HG02885 (cell line): ENCODE data around the gene FANCC.
A peak's percentile ranks its signal among the peaks of the same experiment; 100 is the strongest.
"Not testable (repeated sequence)": the region's sequence is repeated elsewhere in the genome, so short reads cannot be mapped to it uniquely, and the experiment has no call there.

Source experiments
- ATAC-seq: cut with Tn5 transposase; IDR thresholded peaks from one replicate; pipeline ENCODE4 v1.9.1; 2021; ENCODE audit warnings: mild to moderate bottlenecking; ENCODE audit not compliant: unreplicated experiment, poor library complexity

FANCC gene

DNA sequence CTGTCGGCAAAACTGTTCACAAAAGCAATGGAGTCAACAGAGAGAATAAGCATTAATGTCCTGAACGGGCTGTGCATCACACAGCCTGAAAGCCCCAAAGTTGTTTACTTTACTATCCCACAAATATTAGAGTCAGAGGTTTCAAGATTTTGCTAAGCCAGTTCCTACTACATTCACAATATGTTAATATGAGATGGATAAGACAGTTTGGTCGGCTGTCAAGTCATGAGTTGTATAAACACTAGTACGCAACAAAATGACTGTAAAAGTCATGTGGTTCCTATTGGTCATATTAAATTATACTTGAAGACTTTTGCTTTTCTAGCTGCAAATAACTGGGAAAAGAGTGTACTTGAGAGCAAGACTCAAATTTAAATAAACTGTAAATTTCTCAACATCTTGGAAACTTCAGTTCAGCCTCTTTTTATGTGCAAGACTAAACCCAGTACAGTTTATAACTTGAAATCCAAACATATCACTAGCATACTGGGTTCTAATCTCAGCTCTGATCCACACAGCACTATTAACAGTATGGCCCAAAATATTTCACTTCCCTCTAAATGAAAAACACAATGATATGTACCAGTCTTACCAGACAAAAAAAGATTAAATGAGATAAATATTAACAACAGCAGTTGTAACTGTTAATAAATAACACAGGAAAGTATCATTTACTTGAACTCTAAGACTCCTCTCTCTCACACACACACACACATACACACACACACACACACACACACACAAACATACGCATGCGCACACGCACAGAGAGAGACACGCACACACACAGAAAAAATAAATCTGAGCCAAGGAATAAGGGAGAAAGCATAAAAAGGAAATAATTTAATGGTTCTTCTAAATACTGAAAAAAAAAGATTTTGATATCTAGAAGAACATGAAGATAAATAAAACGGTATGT is 33.1 kb downstream of the FANCC start:
- no peak for ATAC-seq

DNA sequence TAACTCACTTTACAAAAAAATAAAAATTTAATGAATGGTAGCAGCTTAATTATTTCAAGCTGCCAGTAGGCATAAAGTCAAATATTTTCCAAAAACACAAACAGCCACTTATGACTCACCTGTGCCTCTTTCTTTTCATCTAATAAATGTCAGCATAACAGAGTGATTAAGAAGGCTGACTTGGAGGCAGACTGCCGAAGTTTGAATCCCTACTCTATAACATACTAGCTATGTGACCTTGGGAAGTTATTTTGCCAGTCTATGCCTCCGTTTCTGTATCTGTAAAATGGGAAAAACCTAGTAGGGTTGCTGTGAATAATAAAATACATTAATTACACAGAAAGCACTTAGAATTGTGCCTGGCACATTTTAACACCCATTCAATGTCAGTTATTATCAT is 33.8 kb downstream of the FANCC start:
- no peak for ATAC-seq

DNA sequence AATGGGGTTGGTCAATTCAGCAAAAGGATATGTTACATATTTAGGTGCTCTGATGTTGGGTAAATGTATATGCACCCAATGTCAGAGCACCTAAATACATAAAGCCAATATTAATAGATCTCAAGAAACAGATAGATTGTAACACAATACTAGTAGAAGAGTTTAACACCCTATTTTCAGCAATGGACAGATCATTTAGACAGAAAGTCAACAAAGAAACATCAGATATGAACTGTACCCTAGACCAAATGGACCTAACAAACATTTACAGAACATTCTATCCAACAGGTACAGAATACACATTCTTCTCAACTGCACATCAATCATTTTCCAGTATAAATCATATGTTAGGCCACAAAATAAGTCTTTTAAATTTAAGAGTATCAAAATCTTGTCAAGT is 35.2 kb downstream of the FANCC start:
- no peak for ATAC-seq

DNA sequence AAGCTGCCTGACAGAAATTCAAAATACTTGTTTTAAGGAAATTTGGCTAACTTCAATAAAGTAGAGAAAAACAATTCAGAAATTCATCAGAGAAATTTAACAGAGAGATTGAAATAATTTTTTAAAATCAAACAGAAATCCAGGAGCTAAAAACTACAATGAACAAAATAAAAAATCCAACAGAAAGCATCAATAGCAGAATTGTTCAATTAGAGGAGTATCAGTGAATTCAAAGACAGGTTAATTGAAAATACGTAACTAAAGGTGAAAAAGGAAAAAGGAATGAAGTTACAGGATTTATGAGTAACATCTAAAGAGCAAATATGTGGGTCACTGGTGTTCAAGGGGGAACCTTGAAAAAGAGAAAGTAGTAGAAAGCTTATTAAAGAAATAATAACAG is 36.8 kb downstream of the FANCC start:
- no peak for ATAC-seq

DNA sequence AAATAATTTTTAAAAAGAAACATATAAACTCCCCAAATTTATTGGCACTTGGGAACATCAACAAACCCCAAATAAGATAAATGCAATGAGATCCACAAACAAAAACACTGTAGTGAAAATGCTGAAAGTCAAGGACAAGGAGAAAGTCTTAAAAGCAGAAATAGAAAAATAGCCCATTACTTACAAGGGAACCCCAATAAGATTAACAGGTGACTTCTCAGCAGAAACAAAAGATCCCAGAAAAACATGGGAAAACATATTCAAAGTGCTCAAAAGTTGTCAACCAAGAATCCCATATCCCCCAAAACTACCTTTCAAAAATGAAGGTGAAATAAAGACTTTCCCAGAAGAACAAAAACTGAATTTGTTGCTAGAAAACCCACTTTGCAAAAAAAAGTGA is 40.0 kb downstream of the FANCC start:
- no peak for ATAC-seq

DNA sequence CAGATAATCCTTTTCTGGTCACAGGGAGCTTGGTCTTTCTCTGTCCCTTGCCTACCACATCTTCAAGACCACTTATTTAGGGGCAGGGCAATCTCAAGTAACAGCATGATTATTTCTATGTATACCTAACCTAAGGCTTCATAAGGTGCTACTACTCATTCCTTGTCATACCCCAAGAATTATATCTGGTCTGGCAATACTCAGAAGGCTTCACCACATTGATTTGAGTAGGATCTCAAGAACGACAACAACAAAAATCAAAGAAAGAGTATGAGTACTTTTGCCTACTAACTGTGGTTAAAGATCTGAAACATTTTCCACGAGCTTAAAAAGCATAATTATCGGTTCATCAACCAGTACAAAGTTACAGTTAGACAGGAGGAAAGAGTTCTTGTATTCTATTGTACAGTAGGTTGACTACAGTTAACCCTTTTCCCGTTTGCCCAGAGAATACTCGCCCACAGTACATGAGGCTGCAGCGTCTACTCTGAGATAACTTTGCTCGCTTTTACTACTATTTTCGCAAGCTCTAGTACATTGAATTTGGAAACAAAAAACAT is 41.0 kb downstream of the FANCC start:
- no peak for ATAC-seq

DNA sequence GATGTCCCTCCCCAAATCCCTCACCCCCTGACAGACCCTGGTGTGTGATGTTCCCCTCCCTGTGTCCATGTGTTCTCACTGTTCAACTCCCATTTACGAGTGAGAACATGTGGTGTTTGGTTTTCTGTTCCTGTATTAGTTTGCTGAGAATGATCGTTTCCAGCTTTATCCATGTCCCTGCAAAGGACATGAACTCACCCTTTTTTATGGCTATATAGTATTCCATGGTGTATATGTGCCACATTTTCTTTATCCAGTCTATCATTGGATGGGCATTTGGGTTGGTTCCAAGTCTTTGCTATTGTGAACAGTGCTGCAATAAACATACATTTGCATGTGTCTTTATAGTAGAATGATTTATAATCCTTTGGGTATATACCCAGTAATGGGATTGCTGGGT is 43.3 kb downstream of the FANCC start:
- not testable (repeated sequence) for ATAC-seq

DNA sequence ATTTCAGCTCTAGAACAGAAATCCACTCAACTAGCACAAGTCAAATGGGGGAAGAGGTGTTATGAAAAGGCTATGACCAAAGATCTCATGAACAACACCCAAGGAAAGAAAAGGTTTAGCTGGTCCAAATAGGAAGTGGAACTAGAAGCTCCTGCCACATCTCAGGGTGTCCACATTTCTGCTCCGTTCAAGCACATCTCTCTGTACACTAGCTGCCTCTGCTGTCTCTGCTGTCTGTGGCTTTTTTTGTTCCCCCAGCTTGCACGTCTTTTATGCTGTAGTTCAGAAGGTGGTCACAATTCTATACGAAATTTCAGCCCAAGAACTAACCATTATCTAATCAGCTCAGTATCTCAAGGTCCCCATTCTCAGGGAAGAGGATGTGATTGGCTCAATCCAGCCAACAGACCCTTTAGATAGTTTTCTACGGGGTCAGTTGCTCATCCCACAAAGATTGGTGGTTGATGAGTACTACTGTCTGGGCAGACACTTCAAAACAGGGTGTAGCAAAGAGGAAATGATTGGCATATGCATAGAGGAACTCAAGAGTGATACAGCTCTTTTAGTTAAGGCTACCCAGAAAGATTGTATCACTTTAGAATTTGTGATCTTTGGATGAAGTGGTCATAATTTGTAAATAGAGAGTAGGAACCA is 44.0 kb downstream of the FANCC start:
- no peak for ATAC-seq

DNA sequence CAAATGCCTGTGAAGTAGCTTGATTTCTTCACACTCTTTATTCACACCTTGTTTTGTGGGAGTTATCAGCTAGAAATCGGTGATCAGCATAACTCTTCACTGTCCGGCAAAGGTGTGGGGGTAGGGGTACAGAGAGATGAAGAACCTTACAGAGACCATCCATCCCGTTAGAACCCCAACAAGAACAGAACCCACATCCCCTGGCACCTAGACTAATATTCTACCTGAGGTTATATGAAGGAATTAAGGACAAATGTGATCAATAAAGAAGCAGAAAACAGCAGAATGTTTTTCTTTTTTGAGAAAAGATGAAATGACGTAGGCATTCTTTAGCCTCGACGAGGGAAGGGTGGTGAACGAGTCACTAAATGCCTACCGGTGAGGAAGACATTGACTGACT is 44.7 kb downstream of the FANCC start:
- no peak for ATAC-seq

DNA sequence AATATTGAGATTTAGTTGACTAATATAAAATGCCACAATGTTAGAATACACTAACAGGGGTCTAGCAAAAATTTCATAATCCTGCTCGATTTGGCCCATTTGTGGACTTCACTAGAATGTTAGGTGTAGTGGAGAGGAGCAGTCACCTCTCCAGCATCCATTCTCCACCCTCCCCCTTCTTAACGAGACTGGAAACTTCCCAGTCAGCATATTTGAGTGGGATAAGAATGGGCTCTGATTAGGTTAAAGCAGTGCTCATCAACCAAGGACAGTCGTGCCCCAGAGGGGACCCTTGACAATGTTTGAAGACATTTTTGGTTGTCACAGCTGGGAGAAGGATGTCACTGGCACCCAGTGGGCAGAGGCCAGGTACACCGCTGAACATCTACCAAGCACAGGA is 46.7 kb downstream of the FANCC start:
- no peak for ATAC-seq

DNA sequence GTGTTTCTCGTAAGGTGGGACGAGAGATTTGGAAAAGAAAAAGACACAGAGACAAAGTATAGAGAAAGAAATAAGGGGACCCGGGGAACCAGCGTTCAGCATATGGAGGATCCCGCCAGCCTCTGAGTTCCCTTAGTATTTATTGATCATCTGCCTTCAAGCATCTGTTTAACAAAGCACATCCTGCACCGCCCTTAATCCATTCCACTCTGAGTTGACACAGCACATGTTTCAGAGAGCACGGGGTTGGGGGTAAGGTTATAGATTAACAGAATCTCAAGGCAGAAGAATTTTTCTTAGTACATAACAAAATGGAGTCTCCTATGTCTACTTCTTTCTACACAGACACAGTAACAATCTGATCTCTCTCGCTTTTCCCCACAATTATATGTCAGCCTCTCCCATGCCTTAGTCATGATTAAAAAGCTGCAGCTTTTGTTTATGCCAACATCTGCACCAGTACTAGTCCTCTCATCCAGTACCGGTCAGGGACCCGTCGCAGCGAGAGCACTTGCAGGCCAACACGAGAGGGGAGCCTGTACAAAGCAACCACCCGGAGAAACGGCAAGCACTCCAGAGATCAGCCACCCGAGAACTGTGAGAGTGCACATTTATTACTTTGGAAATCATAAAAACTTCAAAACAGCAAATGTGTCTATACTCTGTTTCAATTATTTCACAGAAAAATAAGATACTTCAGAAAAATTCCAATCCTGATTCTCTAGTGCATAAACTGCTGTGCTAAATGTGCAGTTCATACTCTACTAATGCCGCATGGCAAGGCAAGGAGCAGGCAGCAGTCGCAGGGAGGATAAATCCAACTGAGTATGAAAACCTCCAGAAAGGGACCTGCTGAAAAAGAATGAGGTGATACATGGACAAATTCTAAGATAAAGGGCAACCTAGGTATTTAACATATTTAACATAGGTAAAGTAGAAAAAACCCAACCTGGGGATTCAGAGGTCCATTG is 47.4 kb downstream of the FANCC start:
- not testable (repeated sequence) for ATAC-seq

DNA sequence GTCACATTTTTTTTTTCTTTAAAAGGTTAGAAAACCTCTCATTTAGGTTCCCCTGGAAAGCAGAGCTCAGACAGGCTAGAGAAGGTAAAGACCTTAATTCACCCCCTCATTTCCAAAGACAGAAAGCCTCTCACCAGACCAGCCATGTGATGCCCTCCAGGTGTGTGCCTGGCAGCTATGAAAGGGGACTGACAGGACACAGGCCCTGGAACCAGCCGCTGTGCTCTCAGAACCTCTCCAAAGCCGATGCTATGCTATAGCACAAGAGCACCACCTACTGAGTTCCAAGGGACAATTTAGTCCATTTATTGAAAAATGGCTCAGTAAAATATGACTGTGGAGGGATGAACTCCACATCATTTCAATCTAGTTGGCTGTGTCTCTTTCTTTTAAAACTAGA is 48.8 kb downstream of the FANCC start:
- no peak for ATAC-seq

DNA sequence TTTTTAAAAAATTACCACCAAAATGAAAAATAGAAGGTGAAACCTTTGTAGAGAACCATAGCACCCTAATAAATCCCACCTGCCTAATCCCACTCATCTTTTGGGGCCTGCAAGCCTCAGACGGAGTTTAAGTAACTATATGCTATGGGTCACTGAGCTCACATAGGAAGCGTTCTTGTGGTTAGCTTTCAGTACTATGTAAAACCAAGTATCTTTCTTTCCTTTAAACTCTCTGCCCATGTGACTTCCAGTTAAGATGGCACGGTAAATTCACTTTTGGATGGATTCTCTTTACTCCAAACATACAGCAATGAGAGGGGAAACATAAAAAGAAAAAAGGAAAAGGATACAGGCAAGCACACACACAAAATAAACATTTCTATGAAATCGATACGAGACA is 50.9 kb downstream of the FANCC start:
- ATAC-seq = peak; percentile 82

DNA sequence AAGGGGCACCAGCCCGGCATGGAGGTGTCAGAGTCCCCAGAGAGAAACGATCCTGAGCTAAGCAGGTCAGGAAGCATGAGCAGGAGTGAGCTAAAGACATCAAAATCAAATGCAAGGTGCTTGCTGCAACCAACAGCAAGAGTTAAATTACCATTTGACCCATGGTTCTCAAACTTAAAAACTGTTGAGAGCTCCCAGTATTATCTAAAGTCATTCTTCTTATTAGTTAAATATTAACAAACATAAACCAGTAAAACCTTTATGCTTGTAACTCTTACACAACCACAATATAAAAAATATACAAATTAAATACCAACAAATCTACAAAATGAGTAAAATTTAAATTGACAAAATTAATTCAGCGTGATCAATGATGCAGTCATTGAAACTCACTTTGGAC is 51.5 kb downstream of the FANCC start:
- ATAC-seq = no peak

DNA sequence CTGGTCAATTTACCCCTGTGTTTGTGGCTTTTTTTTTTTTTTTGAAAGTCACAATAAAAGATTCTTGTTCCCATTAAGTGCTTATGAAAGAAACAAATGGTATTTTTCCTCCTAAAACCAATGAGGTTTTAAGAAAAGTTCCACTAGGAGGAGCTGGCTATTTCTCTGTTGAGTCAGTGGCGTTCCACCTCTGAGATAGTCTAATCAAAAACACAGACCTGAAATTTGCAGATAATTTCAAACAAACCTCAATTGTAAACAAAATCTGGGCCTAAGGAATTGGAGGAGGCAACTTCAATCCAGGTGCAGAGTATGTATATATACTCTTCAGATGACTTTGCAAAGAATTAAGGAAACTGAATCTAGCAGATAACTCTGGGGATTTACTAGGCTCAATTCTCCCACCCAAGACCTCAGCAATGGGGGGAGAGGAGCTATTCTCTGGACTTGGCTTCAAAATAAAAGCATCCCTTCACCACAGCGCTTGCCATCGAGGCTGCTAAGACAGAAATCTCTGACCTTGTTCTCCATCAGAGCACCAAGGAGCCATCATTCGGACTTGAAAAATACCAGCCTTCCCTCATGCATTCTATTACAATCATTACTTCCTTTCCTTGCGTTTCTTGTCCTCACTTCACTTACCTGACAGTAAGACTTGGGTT is 52.4 kb downstream of the FANCC start:
- ATAC-seq = no peak

DNA sequence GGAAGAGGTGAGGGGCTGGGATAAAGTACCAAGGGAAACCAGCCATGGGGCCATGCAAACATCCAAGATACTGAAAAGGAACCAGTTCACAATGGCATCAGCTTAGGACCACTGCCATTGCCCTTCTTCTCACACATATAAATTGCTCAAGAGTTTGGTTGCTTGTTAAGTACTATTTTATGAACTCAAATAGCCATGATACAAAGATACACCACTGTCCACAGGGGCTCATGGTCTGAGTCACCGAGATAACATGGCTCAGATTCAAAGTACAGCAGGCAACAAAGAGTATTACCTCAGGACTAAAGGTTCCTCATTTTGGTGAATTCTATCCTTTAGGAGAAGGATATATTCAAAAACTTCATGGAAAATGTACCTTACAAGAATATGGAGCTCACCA is 55.6 kb downstream of the FANCC start:
- ATAC-seq = no peak

DNA sequence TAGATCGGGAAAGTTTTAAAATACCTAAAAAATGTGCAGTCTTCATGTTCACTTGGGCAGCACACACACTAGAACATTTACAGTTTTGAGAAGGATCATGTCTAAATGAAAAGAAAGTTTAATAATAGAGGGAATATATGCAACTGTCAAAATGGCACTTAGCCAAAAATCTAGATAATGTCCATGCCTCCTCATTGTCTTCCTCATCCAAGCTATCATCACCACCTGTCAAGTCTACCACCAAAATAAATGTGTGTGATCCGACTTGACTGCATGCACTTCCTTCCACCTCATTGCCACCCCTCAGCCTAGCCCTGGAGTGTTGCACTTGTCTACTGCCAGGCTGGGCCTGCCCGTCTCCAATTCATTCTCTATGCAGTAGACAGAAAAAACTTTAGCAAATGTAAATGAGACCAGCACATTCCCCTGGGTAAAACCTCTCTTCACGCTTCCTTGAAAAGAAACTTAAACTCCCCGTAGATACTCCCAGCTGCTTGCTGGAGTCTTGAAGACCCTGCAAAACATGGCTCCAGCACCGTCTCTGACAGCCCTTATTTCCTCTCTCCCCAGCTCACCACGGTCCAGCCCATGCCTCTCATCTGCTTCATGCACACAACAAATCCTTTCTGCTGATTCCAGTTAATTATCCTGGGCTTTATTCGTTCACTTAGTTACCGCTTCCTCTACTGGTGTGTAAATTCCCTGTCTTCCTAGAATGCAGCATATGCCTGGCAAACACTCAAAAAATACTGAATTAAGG is 66.9 kb downstream of the FANCC start:
- no peak for ATAC-seq

DNA sequence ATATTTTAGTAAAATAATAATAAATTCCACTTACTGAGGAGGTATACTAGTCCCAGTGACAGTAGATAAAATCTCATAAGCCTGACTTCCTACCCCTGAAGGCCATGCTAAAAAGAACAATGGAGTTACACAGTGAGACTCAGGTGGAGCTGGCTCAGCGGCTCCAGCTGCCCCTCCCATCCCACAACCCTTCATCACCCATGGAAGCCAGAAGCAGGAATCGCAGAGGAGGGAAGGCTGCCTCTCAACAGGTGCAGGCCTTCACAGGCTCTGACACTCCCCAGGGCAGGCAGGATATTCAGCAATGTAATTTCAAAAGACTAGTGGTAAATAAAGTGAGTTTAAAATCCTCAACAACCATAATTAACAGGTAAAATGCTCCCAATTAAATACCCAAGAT is 67.5 kb downstream of the FANCC start:
- ATAC-seq = no peak

DNA sequence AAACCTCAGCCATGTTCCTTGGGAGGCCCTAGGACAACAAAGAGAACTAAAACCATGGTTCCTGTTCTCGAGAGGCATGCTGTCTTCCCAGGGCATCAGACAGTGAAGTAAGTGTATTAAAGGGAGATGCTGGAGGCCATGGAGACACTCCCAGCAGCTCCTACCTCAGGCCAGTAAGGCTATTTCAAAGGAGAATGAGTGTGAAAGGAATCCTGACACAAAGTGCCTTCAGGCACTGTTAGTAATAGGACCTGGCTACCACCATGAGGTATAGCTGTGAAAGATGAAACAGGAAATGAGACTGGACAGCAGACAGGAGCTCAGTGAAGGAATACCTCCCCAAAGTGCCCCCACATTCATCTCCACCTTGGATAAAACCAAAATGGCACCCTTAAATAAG is 71.0 kb downstream of the FANCC start:
- no peak for ATAC-seq
